ENCODE results near the gene MYH11.

DNA sequence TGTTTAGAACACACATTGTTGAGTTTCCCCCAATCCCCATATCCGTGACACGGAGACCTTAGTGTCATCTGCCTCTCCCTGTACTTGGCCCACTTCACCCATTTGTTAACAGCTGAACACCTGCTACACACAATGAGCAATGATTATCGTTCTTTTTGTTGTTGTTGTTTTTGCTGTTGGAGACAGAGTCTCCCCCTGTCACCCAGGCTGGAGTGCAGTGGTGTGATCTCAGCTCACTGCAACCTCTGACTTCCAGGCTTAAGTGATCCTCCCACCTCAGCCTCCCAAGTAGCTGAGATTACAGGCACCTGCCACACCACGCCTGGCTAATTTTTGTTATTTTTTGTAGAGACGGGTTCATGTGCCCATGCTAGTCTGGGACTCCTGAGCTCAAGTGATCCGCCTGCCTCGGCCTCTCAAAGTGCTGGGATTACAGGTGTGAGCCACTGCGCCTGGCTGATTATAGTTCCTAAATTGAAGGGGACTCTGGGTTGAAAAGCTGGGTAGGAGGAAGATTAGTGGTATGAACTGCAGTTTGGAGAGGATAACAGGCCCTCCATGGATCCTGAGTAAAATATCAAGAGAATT, 185.2 kb downstream of the MYH11 start:
- TF ChIP-seq CTCF (IDR thresholded peaks at IDR 0.05) (no peak), POLR2A (IDR thresholded peaks at IDR 0.05) (no peak)
